HG03280 (cell line): ENCODE data around the gene PIK3R1.
A peak's percentile ranks its signal among the peaks of the same experiment; 100 is the strongest.

ENCODE experiments used
- ATAC-seq: cut with Tn5 transposase; IDR thresholded peaks from one replicate; pipeline ENCODE4 v1.9.1; 2021; ENCODE audit warnings: mild to moderate bottlenecking, moderate library complexity; ENCODE audit not compliant: unreplicated experiment

PIK3R1 gene

DNA sequence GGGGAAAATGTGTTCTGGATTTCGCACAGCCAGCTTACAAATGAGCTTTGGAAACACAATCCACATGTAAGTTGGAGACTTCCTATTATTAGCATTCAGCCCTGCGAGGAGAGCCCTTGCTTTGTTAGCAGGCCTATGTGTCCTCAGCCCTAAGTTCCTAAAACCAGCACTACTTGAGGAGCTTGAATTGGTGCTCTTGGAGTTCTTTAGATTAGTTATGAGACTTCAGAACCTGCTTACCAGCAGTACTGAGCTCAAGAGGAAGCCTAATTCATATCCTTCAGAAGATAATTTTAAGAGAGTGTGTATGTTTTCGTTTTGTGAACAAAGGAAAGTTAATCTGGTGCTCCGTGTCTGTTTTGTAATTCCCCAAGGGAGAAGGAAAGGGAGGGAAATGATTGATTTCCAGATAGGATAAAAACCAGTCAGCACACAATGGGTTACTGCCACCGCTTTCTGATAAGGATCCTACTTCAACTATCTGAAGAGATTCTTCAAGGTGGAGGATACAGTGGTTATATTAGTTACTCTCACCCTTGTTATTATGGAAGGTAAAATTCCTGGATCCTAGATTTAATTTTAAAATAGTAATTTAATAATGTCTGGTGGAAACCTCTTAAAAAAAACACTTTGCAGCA lies 35.2 kb downstream of the PIK3R1 start:
- no peak for ATAC-seq

GRCh38 chr5:68251386-68251785 lies 35.8 kb downstream of the PIK3R1 start:
- no peak for ATAC-seq

DNA sequence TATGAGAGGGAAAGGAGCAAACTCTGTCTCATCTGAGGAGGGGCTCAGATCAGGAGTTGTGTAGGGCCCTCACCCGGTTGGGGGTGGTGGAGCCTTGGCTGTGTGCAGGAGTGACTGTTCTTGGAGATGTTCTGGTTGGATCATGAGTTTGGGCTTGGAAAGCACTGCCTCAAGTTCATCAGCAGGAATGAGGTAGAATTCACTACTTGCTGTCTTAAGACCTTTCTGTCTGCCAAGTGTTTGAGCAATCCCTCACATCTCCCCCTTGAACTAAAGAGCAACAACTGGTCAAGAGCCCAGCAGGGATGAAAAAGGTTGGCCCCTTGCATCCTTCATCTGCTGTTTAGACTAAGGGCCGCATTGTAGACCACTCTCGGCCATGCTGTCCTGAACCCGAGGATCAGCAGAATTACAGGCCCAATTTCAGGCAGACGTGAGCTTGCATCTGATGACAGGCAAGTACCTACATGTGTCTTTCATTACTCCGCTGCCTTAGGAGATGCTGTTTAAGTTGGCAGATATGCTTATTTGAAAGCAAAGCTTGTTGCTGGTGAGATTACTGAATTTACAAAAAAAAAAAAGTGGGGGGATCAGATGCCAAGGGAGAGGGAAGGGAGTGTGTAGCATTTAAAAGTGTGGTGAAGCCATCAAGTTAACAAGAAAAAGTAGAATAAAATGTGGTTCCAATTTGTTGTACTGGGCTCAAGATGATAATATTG lies 36.4 kb downstream of the PIK3R1 start:
- ATAC-seq, result no peak

- ATAC-seq, result peak; percentile 50
Observed at GRCh38 chr5:68252673-68253623, 37.4 kb downstream of the PIK3R1 start.

DNA sequence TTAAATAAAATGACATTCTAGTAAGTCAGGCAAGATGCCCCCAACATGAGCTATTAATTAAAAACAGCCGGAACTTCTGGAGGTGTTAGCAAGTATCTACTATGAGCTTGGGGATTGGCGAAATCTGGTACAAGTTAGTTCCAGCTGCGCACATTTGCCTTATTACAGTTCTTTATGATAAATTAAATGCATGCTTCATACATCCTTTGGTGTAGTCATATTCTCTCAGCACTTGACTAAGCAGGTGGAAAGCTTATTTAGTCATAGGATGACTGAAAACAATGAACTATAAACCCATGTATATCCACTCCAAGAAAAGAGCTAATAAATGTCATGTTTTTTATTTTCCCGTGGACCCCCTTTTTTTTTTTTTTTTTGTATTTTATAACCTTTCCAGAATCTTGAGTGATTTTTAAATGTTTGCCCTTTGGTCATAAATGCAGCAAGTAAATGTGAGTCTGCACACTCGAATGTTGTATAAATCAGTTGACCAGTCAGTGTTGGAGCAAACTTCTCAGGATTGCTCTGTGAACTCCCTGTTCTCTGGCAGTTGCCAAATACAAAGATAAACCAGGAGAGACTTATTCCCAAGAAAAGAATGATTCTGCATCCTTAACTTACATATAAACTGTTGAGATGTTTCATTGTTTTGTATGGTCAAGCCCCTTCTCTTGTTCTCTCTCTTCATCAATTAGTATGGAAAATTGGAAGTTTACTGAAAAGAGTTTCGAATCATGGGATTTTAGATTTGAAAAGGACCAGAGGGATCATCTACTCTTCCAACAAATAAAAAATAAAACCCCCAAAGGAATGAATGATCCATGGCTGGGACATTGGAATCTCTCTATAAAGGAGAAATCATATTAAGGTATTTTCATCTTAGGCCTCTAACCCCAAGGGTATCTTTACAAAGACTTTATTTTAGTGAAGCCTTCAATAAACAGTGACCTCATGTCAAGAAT lies 38.3 kb downstream of the PIK3R1 start:
- no peak for ATAC-seq

DNA sequence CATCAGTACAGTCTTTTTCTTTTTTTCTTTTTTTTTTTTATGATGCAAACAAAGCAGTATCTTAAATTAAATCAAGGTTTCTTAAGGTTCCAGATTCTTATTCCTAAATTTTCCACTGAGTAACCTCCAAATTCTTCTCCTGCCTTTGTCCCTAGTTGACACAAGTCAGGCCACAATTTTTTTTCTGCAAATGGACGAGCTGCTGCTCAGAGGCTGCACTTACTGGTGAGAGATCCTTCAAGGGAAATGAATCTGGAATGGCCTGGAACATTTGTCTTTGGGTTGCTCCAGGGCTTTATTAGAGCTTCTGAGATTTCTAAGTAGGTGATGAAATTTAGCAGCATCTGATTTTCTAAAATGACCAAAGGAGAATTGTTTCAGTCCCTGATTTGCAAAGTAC lies 39.3 kb downstream of the PIK3R1 start:
- no peak for ATAC-seq

DNA sequence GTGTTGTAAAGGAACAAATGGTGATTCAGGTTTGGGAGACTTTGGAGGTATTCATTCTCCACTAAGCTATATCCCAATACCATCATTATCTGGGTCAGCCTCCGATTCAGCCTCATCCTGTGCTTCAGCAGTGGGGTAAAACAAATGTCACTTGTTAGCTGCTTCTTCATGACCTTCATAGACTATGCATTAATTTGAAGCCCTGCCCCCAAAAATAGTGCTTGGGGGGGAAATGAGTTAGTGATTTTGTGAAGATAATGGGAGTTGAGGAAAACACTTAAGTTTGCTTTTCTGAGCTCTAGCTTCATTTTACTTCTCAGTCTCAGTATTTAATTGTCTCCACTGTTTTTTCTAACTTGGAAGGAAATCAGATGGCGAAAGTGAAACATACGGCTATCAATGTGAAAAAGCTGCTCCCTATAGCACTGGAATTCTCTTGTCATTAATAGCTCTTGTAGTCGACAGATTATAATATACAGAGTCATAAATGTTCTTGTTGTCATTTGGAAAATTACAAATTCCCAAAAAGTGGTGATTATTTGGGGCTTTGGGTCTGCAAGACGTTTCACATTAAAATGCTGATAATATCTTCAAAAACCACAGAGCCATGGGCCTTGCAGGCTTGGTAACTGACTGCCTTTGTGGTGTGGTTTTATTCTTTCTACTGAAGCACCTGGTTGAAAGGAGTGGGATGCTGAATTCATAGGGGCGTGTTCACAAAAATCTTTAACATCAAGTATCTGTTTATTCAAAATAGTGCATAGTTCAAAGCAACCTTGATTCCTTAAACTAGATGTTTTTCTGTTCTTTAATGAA lies 40.0 kb downstream of the PIK3R1 start:
- no peak for ATAC-seq

DNA sequence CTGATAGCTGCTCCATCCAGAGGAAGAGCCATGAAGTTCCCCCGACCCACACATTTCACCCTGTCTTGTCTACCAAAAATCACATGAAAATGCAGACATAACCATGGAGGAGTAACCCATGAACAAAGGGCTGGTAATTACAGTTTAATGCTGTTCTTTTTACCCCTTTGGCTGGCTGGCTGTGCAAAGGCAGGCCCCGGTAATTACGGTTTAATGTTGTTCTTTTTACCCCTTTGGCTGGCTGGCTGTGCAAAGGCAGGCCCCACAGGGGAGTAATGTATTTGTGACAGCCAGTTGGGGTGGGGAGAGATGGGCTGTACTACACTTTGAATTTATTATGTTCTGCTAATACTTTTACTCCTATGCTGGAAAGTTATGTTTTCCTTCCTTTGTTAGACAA lies 41.7 kb downstream of the PIK3R1 start:
- no peak for ATAC-seq

- no peak for ATAC-seq
Observed at GRCh38 chr5:68258531-68258930, 43.0 kb downstream of the PIK3R1 start.

GRCh38 chr5:68259700-68260099 lies 44.1 kb downstream of the PIK3R1 start:
- no peak for ATAC-seq

DNA sequence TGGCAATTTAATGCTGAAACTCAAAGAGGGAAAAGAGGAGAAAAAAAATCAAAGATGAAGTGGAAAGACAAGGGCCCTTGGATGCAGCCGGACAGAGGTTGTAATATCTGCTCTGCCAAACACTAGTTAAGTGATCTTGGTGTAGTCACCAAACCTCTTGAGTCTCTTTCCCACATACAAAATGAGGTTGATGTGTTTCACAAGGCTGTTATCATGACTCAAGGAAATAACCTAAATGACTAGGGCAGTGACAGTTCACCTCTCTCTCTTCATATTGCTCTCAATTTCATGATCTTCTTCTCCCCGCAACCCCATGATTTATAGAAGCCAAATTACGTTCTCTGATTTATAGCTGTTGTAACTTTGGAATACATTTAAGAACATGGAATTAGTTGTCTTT lies 44.9 kb downstream of the PIK3R1 start:
- ATAC-seq, result no peak

GRCh38 chr5:68261169-68261568 lies 45.6 kb downstream of the PIK3R1 start:
- ATAC-seq, result no peak

DNA sequence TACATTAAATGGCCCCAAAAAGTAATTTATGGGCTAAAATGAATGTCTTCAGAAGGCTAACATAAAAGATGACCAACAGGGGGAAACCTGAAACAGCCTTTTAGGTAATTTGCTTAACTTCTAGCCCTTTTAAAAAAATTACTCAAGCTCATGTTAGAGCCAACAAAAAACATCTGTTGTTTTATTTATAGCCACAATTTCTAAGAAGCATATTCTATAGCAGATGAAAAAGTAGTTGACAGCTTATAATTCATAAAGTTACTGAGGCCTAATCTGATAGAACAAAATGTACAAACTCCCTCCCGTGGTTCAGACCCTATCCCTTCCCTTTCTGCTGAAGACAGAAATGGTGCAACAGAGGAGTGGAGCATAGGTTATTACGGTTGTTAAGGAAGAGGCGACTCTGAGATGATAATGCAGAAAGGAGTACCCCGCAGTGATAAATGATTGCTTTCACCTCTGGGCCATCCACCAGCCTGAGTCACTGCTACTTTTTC lies 46.1 kb downstream of the PIK3R1 start:
- no peak for ATAC-seq

GRCh38 chr5:68264024-68264956 lies 48.7 kb downstream of the PIK3R1 start:
- ATAC-seq, result no peak

DNA sequence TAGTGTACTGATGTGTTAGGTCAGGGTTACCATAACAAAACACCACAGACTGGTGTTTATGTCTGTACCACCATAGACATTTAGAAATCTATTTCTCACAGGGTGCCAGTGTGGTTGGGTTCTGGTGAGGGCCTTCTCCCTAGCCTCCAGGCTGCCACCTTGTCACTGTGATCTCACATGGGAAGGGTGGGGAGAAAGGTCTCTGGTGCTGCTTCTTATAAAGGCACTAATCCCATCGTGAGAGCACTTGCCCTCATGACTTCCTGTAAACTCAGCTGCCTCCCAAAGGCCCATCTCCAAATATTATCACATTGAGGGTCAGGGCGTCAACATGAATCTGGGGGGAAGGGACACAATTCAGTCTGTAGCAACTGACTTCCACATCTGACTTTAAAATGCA lies 49.8 kb downstream of the PIK3R1 start:
- ATAC-seq, result no peak

GRCh38 chr5:68265822-68266395 lies 50.4 kb downstream of the PIK3R1 start:
- no peak for ATAC-seq

DNA sequence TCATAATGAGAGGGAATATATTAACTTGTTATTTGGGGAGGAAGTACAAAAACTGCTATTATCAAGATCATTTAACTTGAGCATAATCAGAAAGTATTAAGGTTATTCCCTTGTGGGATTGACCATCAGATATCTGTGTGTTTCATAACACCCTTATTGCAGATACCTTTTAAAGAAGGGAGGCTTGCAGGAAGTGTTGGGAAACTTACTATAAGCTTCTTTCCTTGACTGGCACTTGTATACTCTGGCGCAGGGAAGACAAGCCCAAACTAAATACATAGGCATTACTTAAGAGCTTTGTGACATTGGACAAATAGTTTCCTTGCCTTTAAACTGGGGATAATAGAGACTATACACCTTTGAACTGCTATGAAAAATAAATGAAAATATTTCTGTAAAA lies 50.9 kb downstream of the PIK3R1 start:
- no peak for ATAC-seq

DNA sequence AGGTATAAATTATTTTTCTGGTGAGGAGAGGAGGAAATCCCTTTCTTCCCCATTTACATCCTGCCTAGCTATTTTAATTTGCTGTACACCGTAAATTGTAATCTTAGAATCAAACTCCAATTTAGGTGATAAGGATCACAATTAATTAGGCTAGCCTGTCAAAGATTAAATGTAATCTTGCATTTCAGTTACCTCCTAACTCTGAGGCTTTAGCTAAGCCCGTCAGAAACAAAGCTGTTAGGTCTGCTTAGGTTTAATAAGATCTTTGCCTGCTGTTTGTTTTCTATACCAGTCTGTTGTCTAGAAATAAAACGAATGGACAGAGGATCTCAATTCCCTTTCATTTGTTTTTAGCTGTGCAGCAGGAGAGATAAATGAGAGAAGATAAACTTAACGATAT lies 51.5 kb downstream of the PIK3R1 start:
- no peak for ATAC-seq
